ENCODE results near the gene PSMC1.

Gene PSMC1

GRCh38 chr14:90255871-90256270 lies 482 bp upstream of the PSMC1 start:
- Histone ChIP-seq H3K9me3 (no peaks in the 10 kb centered on the region), H3K4me3 (ENCODE audit: low read depth in 1 of 2, low read length in 1 of 2) (peak overlapping the region; percentile 80 to 94), H3K27me3 (peaks cover 38% of the 10 kb centered on the region), H3K36me3 (peaks cover 21% of the 10 kb centered on the region), H3K27ac (peak overlapping the region; percentile 81), H3K4me1 (ENCODE audit: control insufficient read depth in 1 of 2, insufficient read depth in 1 of 2, low read depth in 1 of 2, low read length in 1 of 2) (peaks cover 20 to 22% of the 10 kb centered on the region in 2 experiments)
- no peak for TF ChIP-seq CTCF (IDR thresholded peaks at IDR 0.05)

DNA sequence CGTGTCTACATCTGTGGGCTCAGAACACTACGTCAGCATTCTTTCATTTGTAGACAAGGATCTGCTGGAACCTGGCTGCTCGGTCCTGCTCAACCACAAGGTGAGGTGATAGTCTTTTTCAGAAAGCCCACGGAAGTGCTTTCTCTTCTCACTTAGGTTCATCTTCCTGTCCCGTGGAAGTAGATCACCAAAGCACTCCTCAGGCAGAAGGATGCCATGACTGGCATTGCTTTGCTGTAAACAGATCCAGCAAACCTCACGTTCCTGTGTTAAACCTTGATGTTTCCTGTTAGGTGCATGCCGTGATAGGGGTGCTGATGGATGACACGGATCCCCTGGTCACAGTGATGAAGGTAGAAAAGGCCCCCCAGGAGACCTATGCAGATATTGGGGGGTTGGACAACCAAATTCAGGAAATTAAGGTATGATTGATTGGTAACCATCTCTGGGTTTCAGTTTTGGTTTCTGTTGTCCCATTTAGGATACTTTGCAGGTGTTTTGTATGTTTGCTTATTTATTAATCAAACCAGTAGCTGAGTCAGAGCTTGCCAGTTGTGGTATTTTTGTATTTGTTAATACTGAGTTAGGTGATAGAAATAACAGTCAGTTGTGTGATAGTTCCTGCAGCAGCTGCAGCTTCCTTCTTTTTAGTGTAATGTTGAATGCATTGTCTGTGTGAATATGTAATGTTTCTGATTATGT lies 7.5 kb downstream of the PSMC1 start:
- peak overlapping the region; percentile 14 for H3K27ac ChIP-seq
- no peaks in the 10 kb centered on the region for H3K9me3 ChIP-seq
- no peaks in the 10 kb centered on the region for H3K4me1 ChIP-seq (ENCODE audit: control insufficient read depth in 1 of 2, insufficient read depth in 1 of 2, low read depth in 1 of 2, low read length in 1 of 2)
- no peak for TF ChIP-seq CTCF (IDR thresholded peaks at IDR 0.05)
- peaks cover 90% of the 10 kb centered on the region for H3K36me3 ChIP-seq
- H3K4me3 ChIP-seq (ENCODE audit: low read depth in 1 of 2, low read length in 1 of 2): no peak overlapping the region
- H3K27me3 ChIP-seq: no peaks in the 10 kb centered on the region

DNA sequence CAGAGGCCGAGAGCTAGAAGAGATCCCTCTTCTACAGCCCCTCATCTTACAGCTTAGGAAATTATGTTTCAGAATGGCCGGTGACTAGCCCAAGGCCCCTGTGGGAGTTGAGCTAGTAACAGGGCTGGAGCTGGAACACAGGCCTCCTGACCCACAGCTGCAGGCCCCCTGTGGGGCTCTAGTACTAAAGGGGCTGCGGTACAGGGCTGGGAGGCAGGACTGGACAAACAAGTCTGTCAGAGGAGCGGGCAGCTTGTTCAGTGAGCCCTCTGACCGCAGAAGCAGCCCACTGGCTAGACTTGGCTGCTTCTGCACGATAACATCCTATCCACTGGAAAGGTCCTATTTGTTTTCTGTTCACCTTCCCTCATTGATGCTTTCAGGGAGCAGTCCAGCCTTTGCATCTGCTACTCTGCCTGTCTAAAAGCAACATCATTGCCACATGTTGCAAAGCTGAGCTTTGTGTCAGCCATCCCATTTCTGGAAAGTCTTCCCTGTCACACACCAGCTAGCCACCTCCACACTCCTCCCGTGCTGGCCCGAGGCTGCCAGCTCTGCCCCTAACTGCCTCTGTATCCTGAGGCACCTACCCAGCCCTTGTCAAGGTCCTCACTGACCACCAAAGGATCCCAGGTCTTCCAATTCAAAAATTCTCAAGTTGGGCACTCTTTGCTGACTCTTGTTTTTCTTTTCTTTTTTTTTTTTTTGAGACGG lies 10.2 kb downstream of the PSMC1 start:
- Histone ChIP-seq H3K4me1 (ENCODE audit: control insufficient read depth in 1 of 2, insufficient read depth in 1 of 2, low read depth in 1 of 2, low read length in 1 of 2) (no peaks in the 10 kb centered on the region), H3K4me3 (ENCODE audit: low read depth in 1 of 2, low read length in 1 of 2) (no peak overlapping the region), H3K9me3 (no peaks in the 10 kb centered on the region), H3K36me3 (peaks cover 91% of the 10 kb centered on the region), H3K27ac (no peak overlapping the region), H3K27me3 (no peaks in the 10 kb centered on the region)
- TF ChIP-seq CTCF (IDR thresholded peaks at IDR 0.05): no peak

DNA sequence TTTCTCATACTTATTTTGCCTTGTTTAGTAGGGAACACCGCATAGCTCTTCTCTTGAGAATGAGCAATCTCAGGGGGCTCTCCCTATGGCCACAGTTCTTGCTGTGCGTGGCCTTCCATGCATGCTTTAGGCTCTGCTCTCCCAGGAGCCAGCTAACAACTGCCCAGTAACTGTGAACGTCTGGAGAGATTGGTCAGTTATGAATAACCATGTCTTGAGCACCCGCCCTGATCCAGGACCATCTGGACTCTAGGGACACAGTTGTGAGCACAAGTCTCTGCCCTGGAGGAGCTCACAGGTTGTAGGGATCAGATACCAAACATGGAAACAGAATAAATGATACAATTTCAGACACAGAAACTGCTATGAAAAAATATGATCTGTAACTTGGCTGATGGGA lies 12.1 kb downstream of the PSMC1 start:
- Histone ChIP-seq H3K27ac (no peak overlapping the region), H3K4me1 (ENCODE audit: control insufficient read depth in 1 of 2, insufficient read depth in 1 of 2, low read depth in 1 of 2, low read length in 1 of 2) (peaks cover 12% of the 10 kb centered on the region in 2 experiments), H3K4me3 (ENCODE audit: low read depth in 1 of 2, low read length in 1 of 2) (no peak overlapping the region), H3K9me3 (no peaks in the 10 kb centered on the region), H3K36me3 (peaks cover 82% of the 10 kb centered on the region), H3K27me3 (no peaks in the 10 kb centered on the region)
- TF ChIP-seq CTCF (IDR thresholded peaks at IDR 0.05): no peak

- peak; percentile 12 for TF ChIP-seq CTCF (IDR thresholded peaks at IDR 0.05)
- Histone ChIP-seq H3K27me3 (no peaks in the 10 kb centered on the region), H3K4me3 (ENCODE audit: low read depth in 1 of 2, low read length in 1 of 2) (peak overlapping the region; percentile 50 to 53), H3K9me3 (no peaks in the 10 kb centered on the region), H3K36me3 (peaks cover 69% of the 10 kb centered on the region), H3K4me1 (ENCODE audit: control insufficient read depth in 1 of 2, insufficient read depth in 1 of 2, low read depth in 1 of 2, low read length in 1 of 2) (peaks cover 12% of the 10 kb centered on the region in 2 experiments), H3K27ac (peak overlapping the region; percentile 87)
Observed at GRCh38 chr14:90272523-90272922, 16.2 kb downstream of the PSMC1 start.
